ENCODE data around the gene PLXND1.
"Not testable (repeated sequence)": the region's sequence is repeated elsewhere in the genome, so short reads cannot be mapped to it uniquely, and the experiment has no call there.

PLXND1 gene

DNA sequence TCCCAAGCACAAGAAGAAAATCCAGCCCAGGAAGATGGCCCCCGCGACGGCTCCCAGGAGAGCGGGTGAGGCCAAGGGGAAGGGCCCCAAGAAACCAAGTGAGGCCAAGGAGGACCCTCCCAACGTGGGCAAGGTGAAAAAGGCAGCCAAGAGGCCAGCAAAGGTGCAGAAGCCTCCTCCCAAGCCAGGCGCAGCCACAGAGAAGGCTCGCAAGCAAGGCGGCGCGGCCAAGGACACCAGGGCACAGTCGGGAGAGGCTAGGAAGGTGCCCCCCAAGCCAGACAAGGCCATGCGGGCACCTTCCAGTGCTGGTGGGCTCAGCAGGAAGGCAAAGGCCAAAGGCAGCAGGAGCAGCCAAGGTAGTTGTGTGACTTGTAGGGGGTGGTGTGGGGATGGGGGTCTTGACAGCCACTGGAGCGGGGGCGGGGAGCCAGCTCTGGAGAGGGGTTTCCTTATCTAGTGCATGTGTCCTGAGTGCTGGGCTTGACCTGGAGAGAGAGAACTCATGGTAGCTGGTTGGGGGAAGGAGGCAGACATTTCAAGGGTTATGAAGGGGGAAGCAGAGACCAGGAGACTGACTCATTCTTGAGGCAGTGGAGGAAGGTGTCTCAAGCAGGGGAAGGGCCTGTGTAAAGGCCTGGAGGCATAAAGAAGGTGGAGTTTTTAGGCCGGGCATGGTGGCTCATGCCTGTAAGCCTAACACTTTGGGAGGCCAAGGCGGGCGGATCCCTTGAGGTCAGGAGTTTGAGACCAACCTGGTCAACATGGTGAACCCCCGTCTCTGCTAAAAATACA lies 57.3 kb downstream of the PLXND1 start:
- peak; percentile 53 for DNase-seq (ENCODE audit: low read depth, low spot score)

DNA sequence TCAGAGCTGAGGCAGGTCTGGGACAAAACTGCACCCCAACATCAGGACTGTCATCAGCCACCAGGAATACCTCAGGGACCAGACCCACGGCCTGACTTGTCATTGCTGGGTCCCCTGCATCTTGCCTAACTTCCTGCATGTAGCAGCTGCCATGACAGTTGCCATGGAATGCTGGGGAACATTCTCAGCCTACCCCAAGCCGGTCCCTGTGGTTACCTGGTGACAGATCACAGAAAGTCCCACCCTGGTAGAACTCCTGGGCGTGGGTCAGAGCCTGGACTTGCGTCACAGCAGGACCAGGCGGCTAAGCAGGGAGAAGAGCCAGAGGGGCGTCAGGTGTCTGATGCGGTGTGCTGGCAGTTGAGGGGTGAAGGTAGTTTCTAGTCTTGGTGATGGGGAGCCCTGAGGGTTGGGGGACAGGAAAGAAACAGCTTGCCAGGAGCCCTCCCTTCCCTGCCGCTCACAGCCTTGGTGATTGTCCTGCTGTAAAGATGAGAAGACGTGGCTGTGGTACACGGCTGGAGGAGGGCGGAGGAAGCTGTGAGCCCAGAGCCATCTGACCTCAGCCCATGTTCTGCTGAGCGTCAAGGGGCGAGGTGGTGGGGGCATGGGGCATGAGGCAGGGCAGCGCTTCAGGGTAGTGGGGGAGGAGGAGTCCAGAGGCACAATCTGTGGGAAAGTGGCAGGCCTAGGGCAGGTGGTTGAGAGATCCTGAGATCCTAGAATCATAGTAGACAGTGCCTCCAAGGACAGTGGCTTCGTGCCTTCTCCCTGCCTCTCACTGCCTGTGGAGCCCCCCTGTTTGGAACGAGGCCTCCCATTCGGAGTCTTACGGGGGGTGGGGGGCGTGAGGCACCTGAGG lies 58.1 kb downstream of the PLXND1 start:
- DNase-seq (ENCODE audit: low read depth, low spot score) = no peak

DNA sequence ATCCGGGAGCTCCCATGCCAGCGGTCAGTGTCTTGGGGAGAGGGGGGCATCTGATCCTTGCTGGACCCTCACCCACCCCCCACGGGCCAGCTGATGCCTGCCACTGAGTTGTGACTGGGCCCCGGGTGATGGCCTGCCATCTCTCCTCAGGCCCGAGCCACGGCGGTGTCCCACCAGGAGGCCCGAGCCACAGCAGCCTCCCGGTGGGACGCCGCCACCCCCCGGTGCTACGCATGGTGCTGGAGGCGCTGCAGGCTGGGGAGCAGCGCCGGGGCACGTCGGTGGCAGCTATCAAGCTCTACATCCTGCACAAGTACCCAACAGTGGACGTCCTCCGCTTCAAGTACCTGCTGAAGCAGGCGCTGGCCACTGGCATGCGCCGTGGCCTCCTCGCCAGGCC lies 59.2 kb downstream of the PLXND1 start:
- no peak for DNase-seq (ENCODE audit: low read depth, low spot score)

DNA sequence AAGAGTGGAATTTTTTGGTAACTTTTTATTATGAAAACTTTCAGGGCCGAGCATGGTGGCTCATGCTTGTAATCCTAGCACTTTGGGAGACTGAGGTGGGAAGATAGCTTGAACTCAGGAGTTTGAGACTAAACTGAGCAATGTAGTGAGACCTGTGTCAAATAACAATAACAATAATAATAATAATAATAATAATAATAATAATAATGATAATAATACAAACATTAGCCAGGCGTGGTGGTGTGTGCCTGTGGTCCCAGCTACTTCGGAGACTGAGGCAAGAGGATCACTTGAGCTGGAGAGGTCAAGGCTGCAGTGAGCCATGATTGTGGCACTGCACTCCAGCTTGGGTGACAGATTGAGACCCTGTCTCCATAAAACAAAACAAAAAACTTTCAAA lies 60.5 kb downstream of the PLXND1 start:
- not testable (repeated sequence) for DNase-seq (ENCODE audit: low read depth, low spot score)

DNA sequence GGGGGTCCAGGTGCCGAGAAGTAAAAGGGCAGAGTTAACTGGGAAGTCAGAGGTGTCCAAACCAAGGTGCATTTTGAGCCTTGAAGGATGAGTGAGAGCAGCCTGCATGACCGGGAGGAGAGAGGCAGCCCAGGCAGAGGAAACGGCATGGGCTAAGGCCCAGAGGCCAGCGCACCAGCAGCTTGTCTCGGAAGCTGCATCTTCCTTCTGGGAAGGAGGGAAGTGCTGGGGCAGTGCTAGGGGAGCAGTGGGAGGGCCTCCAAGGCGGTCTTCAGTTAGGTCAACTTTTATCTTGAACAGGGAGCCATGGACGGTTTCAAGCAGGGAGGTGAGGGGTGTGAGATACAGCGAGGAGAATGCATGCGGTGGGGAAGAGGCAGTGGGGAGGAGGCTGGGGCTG lies 62.5 kb downstream of the PLXND1 start:
- DNase-seq (ENCODE audit: low read depth, low spot score) = no peak

DNA sequence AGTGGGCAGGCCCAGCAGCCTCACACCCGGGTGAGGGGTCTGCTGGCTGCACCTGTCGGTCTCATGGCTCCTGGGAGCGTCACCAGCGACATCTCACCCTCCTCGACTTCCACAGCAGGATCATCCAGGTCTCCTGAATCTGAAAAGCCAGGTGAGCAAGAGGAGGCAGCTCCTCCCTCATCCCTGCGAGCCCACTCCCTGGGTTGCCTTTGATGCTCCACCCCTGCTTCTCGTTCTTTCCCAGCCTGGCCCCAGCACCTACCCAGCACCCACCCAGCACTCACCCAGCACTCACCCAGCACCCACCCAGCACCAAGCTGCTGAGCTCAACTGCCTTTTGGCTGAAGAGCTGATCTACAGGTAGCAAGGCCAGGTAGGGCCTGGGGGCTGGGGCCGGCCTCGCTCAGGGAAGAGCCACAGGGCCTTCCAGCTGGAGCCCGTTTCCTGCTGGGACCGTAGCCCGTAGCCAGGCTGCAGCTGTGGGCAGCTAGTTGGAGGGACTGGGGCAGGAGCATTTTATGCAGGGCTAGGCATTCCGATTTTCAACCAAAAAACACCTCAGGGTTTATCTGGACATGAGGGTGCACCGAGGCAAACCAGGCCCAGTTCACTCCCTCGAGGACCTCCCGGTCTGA lies 63.2 kb downstream of the PLXND1 start, which contains the start of gene H1-8:
H1-8 (plus strand) TSS at position 20 of the 635 bp plus-strand sequence; CDS start at position 64, 44 bp downstream.
- DNase-seq (ENCODE audit: low read depth, low spot score) = no peak

DNA sequence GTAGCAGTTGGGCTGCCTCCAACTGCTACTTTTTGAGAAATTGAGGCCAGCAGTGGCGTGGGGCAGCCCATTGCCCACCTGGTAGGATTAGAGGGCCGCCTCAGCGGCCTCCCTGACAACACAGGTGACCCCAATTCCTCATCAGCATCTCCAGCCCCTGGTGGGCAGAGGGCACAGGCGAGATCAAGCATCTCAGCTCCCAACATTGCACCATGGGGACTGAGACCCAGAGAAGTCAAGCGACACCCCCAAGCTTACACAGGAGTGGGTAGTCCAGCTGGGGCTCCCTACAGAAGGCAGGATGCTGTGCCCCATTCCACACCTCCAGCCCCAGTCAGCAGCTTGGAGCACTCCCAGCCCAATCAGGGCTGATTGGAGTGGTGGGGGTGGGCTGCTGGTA lies 63.7 kb downstream of the PLXND1 start:
- DNase-seq (ENCODE audit: low read depth, low spot score) = no peak

DNA sequence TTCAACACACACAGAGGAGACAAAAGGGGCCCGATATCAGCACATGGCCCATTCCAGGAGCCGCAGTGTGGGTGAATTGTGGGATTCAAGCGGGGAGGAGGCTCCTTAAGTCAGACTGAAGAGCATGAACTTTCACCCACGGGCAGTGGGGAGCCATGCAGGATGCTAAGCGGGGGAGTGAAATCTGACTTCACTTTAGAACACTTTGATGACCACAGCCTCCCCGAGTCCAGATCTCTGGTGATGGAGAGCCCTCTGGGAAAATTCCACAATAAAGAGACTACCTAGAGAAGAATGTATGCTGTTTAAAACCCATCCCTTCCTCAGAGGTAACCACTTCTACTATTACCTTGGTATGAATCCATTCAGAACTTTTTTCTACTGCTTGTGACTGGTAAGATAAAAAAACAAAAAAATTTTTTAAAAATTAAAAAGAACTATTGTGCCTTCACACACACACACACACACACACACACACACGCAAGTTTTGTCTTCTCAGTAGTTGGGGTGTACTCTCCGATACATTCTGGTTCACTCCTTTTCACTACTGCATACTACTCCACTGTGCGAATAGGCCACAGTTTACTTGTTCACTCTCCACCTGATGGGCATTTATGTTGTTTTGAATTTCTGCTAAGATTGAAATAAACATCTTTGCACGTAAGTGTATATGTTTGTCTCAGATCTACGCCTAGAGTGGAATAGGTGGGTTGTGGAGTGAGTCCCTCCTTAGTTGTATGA lies 65.5 kb downstream of the PLXND1 start:
- DNase-seq (ENCODE audit: low read depth, low spot score) = no peak

DNA sequence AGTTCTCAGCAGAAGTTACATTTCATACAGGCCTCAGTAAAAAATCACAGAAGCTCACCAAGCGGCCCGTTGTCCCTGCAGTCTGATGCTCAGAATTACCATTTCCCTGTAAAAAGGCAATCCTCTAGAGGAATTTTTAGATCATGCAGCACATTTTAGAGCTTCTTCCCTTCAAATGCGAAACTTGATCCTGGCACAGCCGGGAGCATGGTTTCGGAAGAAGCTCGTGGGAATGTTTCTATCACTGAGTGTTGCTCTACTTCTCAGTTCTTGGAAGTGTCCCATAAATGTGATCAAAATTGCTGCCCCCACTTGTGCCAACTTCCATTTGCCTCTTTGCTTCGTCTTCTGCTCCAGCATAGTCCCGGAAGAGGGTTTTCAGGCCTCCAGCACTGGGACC lies 67.3 kb downstream of the PLXND1 start:
- no peak for DNase-seq (ENCODE audit: low read depth, low spot score)

DNA sequence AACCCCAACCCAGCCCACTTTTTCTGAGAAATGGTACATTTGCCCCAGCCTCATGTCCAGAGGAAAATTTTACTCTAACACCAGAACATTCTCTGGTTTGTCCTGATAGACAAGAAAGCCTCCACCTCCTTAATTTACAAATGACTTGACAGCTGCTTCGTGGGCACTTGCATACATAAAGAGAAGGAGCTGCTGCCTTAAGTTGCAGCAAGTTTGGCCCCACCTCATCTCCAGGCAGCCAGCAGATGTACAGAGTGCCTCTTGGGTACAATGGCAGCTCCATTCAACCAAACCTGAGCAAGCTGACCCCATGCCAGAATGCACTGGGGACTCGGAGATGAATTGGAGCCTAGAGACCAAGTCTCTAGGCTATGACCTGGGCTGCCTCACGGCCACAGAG lies 69.7 kb downstream of the PLXND1 start:
- DNase-seq (ENCODE audit: low read depth, low spot score) = no peak

DNA sequence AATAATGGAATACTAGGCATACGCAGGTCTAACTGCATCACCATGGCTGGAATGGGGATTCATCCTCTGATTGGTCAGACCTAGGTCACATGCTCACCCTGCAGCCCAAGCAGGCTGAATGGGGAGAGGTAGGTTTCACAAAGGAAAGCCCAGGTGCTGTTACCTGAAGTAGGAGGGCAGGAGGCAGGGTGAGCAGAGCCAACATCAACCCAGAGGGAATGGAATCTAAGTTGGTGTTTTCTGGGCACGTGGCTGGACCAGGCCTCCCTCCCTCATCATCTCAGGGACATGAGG lies 70.2 kb downstream of the PLXND1 start:
- no peak for DNase-seq (ENCODE audit: low read depth, low spot score)

DNA sequence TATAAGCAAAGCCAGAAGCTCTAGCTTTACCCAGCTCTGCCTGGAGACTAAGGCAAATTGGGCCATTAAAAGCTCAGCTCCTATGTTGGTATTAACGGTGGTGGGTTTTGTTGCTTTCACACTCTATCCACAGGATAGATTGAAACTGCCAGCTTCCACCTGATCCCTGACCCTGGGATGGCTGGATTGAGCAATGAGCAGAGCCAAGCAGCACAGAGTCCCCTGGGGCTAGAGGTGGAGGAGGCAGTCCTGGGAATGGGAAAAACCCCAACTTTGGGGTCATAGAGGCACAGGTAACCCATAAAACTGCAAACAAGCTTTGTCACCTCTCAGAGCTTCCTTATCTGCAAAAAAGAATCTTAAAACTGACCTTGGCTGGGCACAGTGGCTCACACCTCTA lies 71.4 kb downstream of the PLXND1 start:
- no peak for DNase-seq (ENCODE audit: low read depth, low spot score)

DNA sequence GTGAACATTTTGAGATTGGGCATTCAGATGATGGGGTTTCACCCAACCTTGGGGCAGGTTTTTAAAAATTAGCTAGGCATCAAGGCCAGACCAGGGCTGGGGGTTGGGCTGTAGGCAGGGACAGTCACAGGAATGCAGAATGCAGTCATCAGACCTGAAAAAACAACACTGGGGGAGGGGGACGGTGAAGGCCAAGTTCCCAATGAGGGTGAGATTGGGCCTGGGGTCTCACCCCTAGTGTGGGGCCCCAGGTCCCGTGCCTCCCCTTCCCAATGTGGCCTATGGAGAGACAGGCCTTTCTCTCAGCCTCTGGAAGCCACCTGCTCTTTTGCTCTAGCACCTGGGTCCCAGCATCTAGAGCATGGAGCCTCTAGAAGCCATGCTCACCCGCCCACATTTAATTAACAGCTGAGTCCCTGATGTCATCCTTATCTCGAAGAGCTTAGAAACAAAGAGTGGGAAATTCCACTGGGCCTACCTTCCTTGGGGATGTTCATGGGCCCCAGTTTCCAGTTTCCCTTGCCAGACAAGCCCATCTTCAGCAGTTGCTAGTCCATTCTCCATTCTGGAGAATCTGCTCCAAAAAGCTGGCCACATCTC lies 71.9 kb downstream of the PLXND1 start:
- peak; percentile 22 for DNase-seq (ENCODE audit: low read depth, low spot score)

DNA sequence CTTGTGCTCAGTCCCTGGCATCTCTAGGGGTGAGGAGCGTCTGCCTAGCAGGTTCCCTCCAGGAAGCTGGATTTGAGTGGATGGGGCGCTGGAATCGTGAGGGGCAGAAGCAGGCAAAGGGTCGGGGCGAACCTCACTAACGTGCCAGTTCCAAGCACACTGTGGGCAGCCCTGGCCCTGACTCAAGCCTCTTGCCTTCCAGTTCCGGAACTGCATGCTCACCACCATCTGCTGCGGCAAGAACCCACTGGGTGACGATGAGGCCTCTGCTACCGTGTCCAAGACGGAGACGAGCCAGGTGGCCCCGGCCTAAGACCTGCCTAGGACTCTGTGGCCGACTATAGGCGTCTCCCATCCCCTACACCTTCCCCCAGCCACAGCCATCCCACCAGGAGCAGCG lies 73.1 kb downstream of the PLXND1 start:
- no peak for DNase-seq (ENCODE audit: low read depth, low spot score)

DNA sequence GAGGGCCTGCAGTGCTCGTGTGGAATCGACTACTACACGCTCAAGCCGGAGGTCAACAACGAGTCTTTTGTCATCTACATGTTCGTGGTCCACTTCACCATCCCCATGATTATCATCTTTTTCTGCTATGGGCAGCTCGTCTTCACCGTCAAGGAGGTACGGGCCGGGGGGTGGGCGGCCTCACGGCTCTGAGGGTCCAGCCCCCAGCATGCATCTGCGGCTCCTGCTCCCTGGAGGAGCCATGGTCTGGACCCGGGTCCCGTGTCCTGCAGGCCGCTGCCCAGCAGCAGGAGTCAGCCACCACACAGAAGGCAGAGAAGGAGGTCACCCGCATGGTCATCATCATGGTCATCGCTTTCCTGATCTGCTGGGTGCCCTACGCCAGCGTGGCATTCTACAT lies 74.2 kb downstream of the PLXND1 start:
- DNase-seq (ENCODE audit: low read depth, low spot score) = no peak

DNA sequence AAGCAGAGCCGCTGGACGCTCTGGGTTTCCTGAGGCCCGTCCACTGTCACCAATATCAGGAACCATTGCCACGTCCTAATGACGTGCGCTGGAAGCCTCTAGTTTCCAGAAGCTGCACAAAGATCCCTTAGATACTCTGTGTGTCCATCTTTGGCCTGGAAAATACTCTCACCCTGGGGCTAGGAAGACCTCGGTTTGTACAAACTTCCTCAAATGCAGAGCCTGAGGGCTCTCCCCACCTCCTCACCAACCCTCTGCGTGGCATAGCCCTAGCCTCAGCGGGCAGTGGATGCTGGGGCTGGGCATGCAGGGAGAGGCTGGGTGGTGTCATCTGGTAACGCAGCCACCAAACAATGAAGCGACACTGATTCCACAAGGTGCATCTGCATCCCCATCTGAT lies 74.8 kb downstream of the PLXND1 start:
- no peak for DNase-seq (ENCODE audit: low read depth, low spot score)

DNA sequence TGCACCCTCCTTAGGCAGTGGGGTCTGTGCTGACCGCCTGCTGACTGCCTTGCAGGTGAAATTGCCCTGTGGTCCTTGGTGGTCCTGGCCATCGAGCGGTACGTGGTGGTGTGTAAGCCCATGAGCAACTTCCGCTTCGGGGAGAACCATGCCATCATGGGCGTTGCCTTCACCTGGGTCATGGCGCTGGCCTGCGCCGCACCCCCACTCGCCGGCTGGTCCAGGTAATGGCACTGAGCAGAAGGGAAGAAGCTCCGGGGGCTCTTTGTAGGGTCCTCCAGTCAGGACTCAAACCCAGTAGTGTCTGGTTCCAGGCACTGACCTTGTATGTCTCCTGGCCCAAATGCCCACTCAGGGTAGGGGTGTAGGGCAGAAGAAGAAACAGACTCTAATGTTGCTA lies 75.7 kb downstream of the PLXND1 start:
- no peak for DNase-seq (ENCODE audit: low read depth, low spot score)

DNA sequence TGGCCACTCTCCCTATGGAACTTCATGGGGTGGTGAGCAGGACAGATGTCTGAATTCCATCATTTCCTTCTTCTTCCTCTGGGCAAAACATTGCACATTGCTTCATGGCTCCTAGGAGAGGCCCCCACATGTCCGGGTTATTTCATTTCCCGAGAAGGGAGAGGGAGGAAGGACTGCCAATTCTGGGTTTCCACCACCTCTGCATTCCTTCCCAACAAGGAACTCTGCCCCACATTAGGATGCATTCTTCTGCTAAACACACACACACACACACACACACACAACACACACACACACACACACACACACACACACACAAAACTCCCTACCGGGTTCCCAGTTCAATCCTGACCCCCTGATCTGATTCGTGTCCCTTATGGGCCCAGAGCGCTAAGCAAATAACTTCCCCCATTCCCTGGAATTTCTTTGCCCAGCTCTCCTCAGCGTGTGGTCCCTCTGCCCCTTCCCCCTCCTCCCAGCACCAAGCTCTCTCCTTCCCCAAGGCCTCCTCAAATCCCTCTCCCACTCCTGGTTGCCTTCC lies 76.2 kb downstream of the PLXND1 start:
- peak; percentile 79 for DNase-seq (ENCODE audit: low read depth, low spot score)

DNA sequence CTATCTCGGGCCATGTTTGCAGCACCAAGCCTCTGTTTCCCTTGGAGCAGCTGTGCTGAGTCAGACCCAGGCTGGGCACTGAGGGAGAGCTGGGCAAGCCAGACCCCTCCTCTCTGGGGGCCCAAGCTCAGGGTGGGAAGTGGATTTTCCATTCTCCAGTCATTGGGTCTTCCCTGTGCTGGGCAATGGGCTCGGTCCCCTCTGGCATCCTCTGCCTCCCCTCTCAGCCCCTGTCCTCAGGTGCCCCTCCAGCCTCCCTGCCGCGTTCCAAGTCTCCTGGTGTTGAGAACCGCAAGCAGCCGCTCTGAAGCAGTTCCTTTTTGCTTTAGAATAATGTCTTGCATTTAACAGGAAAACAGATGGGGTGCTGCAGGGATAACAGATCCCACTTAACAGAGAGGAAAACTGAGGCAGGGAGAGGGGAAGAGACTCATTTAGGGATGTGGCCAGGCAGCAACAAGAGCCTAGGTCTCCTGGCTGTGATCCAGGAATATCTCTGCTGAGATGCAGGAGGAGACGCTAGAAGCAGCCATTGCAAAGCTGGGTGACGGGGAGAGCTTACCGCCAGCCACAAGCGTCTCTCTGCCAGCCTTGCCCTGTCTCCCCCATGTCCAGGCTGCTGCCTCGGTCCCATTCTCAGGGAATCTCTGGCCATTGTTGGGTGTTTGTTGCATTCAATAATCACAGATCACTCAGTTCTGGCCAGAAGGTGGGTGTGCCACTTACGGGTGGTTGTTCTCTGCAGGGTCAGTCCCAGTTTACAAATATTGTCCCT lies 76.9 kb downstream of the PLXND1 start:
- DNase-seq (ENCODE audit: low read depth, low spot score) = no peak

DNA sequence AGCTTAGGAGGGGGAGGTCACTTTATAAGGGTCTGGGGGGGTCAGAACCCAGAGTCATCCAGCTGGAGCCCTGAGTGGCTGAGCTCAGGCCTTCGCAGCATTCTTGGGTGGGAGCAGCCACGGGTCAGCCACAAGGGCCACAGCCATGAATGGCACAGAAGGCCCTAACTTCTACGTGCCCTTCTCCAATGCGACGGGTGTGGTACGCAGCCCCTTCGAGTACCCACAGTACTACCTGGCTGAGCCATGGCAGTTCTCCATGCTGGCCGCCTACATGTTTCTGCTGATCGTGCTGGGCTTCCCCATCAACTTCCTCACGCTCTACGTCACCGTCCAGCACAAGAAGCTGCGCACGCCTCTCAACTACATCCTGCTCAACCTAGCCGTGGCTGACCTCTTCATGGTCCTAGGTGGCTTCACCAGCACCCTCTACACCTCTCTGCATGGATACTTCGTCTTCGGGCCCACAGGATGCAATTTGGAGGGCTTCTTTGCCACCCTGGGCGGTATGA lies 77.8 kb downstream of the PLXND1 start, which contains the start of gene RHO:
RHO (plus strand) TSS at position 51 of the 512 bp plus-strand sequence; CDS start at position 146, 95 bp downstream.
- DNase-seq (ENCODE audit: low read depth, low spot score) = no peak

Data from astrocyte of the hippocampus (primary cell).